Activated CD8-positive, alpha-beta memory T cell treated with anti-CD3 and anti-CD28 coated beads for 4 hours (primary cell): ENCODE data around the gene PPM1H.
"Not testable (repeated sequence)": the region's sequence is repeated elsewhere in the genome, so short reads cannot be mapped to it uniquely, and the experiment has no call there.

Source experiments
- DNase-seq, 2 donors: peaks; one replicate each; pipeline ENCODE4 v3.0.0-alpha.2; 2020; ENCODE audit warnings: low read depth in 2 of 2

Gene PPM1H, protein sequence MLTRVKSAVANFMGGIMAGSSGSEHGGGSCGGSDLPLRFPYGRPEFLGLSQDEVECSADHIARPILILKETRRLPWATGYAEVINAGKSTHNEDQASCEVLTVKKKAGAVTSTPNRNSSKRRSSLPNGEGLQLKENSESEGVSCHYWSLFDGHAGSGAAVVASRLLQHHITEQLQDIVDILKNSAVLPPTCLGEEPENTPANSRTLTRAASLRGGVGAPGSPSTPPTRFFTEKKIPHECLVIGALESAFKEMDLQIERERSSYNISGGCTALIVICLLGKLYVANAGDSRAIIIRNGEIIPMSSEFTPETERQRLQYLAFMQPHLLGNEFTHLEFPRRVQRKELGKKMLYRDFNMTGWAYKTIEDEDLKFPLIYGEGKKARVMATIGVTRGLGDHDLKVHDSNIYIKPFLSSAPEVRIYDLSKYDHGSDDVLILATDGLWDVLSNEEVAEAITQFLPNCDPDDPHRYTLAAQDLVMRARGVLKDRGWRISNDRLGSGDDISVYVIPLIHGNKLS

DNA sequence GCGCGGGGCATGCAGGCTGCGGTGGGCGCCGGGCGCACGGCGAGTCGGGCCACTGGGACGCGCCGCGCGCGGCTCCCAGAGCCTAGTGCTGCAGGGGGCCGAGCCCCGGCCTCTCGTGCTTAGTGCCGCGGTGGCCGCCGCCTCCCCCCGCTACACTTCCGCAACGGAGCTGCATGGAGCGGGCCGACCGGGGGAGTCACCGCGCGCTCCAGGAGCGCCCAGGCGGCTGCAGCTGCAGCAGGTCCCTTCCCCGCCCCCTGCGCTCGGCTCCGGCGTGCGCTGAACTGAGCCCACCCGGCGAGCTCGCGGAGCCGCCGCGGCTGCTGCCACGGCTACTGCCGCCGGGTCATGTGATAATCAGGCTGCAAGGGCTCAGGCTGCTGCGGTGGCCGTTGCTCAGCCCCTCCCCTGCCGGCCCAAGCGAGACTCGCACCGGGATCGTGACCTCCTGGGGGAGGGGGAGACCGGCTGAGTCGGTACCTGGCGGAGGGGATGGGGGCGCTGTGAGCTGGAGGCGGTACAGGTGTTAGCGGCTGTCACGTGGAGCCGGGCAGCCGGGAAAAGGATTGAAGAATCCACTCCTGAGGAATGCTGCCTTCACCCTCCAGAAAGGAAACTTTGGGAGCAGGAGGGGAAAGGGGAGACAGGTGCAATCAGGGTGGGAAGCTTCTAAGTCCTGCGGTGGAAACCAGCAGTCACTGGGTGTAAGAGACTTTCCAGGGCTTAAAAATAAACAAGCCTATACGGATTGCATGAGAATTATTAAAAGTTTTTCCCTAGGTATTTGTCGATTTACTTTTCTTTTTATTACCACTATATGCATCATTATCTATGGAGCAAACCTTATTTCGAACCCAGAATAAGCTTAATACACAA is at the start of gene PPM1H:
PPM1H (minus strand) TSS at position 352 of the 876 bp plus-strand sequence. CDS start 414 bp downstream, outside the sequence.
- no peak for DNase-seq

DNA sequence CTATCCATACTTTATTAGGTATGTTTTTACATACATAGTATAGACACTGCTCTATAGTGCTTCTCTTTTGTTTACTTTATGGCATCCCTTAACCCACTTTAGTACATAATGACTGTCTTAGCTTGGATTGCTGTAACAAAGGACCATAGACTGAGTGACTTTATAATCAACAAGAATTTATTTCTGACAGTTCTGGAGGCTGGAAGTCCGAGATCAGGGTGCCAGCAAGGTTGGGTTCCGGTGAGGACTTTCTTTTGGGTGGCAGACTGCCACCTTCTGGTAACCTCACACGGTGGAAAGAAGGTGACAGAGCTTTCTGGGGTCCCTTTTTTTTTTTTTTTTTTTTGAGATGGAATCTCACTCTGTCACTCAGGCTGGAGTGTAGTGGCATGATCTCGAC is 48.6 kb upstream of the PPM1H start:
- no peak for DNase-seq

DNA sequence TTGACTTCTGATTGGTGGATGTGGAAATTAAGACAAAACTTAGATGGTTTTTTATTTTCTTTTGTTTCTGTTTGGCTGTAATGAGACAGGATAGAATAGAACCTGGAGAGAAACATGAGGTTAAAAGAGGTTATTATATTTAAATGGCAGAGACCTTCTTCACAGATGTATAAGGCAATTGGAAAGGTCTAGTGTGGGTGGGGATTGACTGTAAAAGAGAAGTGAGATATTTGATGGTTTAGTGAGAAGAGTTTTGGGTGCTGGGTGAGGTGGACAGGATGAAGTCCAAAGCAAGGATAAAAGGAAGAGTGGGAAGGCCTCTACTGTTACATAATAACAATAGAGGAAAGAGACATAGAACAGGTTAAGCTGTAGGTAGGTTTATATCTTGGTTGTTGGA is 43.8 kb upstream of the PPM1H start:
- no peak for DNase-seq

DNA sequence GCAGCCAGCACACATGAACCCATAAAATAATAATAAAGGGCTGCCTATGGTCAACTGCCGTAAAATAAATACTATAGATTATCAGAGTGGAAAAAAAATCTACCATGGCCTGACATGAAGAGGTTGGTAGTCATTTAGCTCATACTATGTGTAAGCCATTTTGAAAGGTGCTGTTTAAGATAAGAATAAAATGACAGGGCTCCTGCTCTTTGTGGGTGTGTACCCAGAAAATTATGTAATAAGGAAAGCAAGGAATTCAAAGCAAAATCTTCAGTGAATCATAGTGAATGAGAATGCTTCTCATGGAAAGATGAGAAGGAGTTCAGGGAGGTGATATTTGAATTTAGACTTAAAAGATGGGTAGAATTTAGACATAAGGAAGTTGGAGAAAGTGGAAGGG is 42.9 kb upstream of the PPM1H start:
- DNase-seq: no peak

DNA sequence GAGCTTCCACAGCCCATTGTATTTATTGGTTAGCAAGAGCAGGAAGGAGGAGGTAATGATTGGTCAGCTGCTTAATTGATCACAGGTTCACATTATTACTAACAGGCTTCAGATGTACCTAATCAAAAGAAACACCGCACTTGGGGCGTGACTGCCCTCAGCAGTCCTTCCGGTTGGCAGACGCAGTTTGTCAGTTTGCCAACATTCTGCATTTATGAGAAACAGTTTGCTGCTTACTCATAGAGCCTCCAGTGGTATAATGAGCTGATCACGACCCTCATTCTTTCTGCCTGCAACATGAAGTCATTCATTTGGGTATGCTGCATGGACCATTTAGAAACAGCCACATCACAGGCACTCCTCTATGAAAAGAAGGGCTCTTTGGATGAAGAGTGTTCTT is 42.5 kb upstream of the PPM1H start:
- DNase-seq: no peak

DNA sequence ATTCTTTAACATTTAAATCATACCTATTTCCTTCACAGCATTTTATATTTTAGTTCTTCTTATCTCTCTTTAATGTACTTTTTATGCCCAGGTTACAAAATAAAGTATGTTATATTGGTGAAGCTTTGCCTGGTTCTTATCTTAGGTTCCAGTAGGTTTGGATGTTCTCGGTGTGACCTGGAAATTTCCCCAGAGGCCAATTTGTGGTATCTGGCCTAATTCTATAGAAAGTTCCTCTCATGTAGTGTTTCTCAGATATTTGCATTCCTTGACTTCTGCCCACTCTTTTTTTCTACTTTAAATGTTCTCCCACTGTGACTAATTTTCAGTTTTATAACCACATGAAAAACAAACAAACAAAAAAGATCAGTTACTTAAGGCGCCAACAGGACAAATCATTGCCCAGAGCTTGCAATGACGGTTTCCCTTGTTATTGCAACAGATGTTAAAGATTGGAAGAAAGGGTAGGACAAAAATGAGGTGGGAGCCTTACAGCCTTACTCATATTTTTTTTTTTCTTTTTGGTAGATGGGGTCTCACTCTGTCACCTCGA is 41.2 kb upstream of the PPM1H start:
- DNase-seq: no peak

DNA sequence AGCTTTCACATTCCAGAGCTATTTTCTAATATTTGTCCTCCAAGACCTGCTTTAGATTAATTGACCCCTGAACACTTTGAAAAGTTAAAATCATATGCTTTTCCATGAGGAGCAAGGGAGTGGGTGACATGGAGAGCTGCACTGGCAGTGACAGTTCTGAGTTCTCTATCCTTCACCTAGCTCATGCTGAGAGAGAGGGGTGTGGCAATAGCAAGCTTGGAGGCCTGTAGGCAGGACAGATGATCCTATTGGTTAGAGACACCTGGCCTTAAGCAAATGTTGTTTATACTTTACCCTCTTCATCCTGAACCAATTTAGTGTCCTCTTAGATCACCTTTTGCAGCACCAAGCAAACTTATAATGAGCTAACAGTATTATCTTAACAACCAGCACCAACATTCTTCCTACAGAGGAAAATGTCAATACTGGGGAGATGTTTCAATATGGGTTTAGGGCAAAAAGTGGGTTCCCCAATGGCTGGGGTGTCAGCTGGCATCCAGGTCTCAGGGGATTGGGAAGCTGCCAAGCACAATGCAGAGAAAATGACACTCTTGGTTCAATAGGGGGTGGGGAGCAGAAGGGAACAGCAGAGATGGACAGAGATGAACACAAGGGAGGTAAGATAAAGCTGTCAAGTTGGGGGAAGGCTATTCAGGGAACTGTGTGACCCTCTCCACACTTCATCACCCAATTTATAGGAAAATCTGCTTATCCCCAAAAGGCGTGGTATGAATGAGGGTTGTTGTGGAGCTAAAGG is 37.0 kb upstream of the PPM1H start:
- DNase-seq: no peak

DNA sequence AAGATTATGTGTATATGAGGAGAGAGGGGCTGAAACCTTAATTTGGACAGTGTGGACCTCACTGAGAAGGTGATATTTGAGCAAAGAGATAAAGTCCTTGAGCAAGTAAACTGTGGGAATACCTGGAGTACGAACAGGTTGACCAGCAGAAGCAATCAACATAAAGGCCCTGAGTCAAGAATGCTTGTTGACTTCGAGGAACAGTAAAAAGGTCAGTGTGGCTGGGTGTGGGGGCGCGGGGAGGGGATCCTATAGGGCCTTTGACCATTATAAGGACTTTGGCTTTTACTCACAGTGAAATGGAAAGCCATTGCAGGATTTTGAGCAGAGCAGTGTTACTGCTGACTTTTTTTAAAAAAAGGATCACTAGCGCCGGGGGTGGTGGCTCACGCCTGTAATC is 34.7 kb upstream of the PPM1H start:
- DNase-seq: no peak

DNA sequence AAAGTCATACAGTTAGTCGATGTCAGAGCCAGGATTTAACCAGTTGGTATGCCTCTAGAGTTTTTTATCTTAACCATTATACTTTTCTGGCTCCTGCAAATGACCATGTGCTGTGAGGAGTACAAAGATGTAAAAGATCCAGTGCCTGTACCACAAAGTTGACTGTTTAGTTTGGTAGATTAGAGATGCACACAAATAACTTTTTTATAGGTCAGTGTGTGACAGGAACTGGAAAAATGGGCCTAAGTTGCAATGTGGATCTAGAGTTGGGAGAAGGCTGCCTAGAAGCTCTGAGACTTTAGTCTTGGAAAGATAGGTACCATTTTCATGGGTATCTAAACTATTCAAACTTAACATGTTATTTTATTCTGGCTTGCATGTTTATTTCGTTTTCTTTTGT is 32.8 kb upstream of the PPM1H start:
- no peak for DNase-seq

DNA sequence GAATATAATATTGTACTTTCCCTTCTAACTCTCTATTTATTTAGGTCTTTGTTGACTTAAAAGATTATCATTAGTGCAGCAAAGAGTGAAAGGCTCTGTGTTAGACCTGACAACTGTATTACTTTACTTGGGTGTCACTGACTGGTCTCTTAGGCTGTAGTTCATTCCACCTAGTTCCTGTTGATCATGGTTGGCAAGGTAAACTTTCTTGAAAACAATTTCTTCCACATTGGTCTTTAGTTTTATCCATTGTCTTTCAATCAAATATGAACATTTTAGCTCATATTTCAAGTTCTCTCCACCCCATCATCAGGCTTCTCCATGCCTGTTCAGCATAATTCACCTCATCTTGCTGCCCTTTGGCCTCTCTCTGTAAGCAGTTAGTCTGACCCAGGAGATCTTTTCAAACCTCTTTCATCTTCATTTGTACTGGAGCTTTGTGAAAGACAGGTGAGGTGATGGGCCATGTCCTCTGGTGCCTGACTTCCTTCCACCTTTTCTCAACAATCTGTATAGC is 32.1 kb upstream of the PPM1H start:
- no peak for DNase-seq

DNA sequence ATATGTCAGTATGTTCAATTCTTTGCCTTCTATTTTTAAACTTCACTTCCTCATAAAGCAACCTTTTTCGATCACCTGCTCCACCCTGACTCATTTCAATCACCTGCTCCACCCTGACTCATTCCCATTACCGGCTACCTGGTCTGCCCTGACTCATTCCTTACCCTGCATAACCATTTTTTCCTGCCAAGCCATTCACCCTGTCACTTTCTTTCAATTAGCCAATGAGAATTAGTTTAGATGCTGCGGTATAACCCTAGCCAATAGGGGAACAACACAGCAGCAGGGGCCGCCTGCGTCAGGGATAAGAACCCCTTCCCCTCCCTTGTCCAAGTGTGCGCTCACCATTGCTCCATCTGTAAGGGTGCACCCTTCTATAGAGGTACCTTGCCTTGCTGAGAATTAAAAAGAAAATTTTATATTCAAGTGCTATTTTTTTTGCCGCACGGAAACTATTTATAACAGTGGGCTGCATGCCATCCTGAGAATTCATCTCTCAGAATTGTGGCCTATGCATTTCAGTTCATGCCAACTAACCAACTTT is 31.6 kb upstream of the PPM1H start:
- DNase-seq: not testable (repeated sequence)

DNA sequence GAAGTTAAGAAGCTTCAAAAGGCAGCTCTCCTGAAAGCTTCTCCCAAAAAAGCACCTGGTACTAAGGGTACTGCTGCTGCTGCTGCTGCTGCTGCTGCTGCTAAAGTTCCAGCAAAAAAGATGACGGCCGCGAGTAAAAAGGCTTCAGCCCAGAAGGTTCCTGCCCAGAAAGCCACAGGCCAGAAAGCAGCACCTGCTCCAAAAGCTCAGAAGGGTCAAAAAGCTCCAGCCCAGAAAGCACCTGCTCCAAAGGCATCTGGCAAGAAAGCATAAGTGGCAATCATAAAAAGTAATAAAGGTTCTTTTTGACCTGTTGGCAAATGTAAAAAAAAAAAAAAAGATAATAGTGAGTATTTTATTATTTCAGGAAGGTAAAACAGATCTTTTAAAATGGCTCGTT is 30.8 kb upstream of the PPM1H start:
- not testable (repeated sequence) for DNase-seq

DNA sequence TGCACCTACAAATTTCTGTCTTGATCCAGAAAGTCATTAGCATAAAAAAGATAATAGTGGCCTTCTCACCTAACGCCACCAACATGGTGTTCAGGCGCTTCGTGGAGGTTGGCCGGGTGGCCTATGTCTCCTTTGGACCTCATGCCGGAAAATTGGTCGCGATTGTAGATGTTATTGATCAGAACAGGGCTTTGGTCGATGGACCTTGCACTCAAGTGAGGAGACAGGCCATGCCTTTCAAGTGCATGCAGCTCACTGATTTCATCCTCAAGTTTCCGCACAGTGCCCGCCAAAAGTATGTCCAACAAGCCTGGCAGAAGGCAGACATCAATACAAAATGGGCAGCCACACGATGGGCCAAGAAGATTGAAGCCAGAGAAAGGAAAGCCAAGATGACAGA is 30.3 kb upstream of the PPM1H start:
- not testable (repeated sequence) for DNase-seq

DNA sequence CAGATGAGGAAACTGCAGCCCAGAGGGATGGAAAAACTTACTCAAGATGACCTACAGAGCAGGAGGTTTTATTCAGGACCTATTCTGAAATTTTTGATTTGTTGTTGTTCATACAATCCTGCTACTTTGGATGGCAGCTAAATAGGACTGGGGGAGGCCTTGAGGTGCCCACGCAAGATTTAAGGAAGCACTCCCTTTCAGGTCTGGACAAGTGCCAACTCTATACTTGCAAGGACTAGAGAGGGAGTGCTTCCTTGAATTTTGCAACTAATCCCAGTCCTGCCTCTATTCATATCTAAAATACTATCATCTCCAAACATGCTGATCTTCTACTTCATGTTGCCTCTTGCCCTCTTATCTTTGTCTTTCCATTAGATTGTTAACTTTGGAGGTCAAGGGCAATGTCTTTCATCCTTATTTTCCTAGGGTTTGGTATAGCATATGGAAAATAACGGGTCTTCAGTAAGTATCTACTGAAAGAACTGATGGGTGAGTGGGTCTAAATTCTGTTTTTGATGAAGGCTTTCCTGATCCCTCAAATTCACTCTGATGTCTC is 28.6 kb upstream of the PPM1H start:
- no peak for DNase-seq

DNA sequence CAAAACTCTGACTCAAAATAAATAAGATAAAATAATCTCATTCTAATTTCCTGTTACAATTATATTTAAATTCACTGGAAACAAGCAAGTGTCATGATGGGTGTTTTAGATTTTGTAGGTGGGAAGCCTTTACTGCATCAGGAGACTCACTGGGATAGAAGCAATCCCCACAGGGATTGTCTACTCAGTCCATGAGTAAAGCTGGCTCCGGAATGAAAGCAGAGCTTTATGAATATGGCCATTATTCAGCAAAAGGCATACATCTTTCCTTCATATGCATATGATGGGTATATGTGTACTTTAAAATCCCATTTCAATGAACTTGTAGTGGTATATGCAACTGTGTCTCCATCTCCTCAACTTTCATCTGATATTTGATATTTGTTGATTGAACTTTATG is 25.4 kb upstream of the PPM1H start:
- DNase-seq: no peak

DNA sequence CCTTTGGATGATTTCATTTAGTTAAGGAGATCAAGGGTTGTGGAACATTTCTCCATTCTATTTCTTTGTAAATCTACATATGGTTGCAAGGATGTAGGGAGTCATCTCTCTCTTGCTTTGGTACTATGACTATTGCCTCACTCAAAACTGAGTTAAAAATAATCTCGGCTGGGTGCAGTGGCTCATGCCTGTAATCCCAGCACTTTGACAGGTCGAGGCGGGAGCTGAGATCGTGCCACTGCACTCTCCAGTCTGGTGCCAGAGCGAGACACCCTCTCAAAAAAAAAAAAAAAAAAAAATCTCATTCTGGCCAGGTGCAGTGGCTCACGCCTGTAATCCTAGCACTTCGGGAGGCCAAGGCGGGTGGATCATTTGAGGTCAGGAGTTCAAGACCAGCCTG is 24.8 kb upstream of the PPM1H start:
- DNase-seq: no peak

DNA sequence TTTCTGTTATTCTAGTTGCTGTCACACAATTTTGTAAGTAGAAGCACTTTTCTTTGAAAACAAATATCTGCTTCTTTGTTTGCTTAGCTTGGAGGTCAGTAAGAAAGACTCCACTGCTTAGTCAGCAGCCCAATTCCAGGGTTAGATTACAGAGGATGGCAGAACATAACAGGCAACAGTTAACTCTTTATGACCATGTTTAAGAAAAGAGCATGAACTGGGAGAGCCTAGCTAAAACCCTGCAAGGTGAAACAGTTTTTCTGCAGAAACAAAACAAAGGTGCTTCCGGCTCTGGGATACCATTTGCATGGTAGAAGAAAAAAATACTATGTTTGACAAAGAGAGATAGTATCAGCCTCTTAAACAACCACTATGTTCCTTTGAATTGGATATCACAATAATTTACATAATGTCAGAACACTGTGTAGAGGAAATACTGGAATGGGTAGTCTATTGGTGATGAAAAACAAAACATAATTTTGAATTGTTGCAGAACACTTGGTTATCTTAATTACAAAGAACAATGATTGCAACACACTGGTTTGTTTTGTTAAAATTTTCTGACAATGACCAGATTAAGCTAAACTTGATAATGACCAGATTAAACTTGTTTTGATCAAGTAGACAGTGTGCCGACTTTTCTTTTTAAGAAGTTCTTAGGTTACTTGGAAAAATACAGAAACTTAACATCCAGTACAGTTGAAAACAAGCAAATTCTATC is 22.4 kb upstream of the PPM1H start:
- no peak for DNase-seq

DNA sequence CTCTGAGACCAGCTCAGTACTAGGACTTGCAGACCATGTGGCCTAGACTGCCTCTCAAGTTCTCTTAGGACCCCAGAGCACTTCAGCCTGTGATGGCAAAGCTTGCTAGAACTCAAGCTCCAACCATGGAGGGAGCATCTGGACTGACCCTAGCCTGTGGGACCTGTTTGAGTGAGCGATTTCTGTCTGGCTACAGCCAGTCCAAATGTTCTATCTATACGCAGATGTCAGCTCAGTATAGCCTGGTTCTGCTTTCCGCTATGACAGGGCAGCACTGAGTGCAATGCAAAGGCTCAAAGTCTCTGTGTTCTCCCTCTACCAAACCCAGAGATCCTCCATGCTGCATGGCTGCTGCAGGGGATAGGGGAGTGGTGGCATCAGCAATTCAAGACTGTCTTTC is 20.7 kb upstream of the PPM1H start:
- no peak for DNase-seq

DNA sequence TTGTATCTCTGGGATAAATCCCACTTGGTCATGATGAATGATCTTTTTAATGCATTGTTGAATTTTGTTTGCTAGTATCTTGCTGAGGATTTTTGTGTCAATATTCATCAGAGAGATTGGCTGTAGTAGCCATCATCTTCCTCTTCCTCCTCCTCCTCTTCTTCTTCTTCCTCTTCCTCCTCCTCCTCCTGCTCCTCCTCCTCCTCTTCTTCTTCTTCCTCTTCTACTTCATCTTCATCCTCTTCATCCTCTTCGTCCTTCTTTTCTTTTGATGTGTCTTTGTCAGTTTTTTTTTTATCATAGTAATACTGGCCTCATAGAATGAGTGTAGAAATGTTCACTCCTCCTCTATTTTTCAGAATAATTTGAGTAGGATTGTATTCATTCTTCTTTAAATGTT is 15.4 kb upstream of the PPM1H start:
- DNase-seq: no peak

DNA sequence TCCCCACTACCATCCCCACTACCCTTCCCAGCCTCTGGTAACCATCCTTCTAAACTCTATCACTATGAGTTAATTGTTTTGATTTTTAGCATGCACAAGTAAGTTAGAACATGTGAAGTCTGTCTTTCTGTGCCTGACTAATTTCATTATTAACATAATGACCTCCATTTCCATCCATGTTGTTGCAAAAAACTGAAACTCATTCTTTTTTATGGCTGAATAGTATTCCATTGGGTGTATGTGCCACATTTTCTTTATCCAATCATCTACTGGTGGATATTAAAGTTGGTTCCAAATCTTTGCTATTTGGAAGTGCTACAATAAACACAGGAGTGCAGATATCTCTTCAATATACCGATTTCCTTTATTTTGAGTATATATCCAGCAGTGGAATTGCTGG is 13.2 kb upstream of the PPM1H start:
- no peak for DNase-seq
